RWPE2 (cell line): Measurements from ENCODE around the gene KRTAP4-12.
"Not testable (repeated sequence)": the region's sequence is repeated elsewhere in the genome, so short reads cannot be mapped to it uniquely, and the experiment has no call there.

Experiments used
- ATAC-seq: fragments of 200-7000 bp; cut with Tn5 transposase; 3 replicates; pipeline ENCODE4 v1.9.1; 2021; ENCODE audit warnings: low read depth
- DNase-seq: peaks from one replicate; pipeline ENCODE4 v3.0.0-alpha.2; 2020; ENCODE audit warnings: low spot score
- H3K27ac ChIP-seq: fragments of 450-650 bp; 2 replicates; pipeline ENCODE4 v1.5.1; 2017; ENCODE audit warnings: mild to moderate bottlenecking; ENCODE audit not compliant: poor library complexity, severe bottlenecking
- H3K27me3 ChIP-seq: fragments of 250-450 bp; sonication (Bioruptor Pico); 2 replicates; pipeline ENCODE4 v1.5.1; 2021; ENCODE audit warnings: mild to moderate bottlenecking, moderate library complexity; ENCODE audit not compliant: insufficient read depth, poor library complexity, severe bottlenecking
- H3K36me3 ChIP-seq: fragments of 250-450 bp; sonication (Bioruptor Pico); 2 replicates; pipeline ENCODE4 v1.5.1; 2020; ENCODE audit warnings: low read depth, mild to moderate bottlenecking, moderate library complexity
- H3K4me1 ChIP-seq: fragments of 250-450 bp; sonication (Bioruptor Pico); 2 replicates; pipeline ENCODE4 v1.5.1; 2021; ENCODE audit warnings: mild to moderate bottlenecking, moderate library complexity; ENCODE audit not compliant: insufficient read depth, poor library complexity, severe bottlenecking
- H3K4me3 ChIP-seq: fragments of 250-450 bp; sonication (Bioruptor Pico); 2 replicates; pipeline ENCODE4 v1.5.1; 2021; ENCODE audit warnings: mild to moderate bottlenecking, moderate library complexity; ENCODE audit not compliant: severe bottlenecking
- H3K9me3 ChIP-seq: fragments of 250-450 bp; sonication (Bioruptor Pico); 2 replicates; pipeline ENCODE4 v1.5.1; 2021; ENCODE audit warnings: mild to moderate bottlenecking, moderate library complexity; ENCODE audit not compliant: severe bottlenecking
- TF ChIP-seq, protein P1 (sequence below): fragments of 450-650 bp; IDR thresholded peaks from one replicate; pipeline ENCODE4 v1.5.1; 2017; ENCODE audit warnings: mild to moderate bottlenecking, moderate library complexity; ENCODE audit not compliant: poor library complexity, severe bottlenecking

The KRTAP4-12 gene

GRCh38 chr17:41098481-41098880 lies 25.5 kb downstream of the KRTAP4-12 start:
- DNase-seq (no peak), ATAC-seq (peak; percentile 81)
- H3K27ac ChIP-seq, result peak overlapping the region; percentile 89
- no peaks in the 10 kb centered on the region for H3K27me3 ChIP-seq
- no peaks in the 10 kb centered on the region for H3K36me3 ChIP-seq
- TF ChIP-seq, protein P1, sequence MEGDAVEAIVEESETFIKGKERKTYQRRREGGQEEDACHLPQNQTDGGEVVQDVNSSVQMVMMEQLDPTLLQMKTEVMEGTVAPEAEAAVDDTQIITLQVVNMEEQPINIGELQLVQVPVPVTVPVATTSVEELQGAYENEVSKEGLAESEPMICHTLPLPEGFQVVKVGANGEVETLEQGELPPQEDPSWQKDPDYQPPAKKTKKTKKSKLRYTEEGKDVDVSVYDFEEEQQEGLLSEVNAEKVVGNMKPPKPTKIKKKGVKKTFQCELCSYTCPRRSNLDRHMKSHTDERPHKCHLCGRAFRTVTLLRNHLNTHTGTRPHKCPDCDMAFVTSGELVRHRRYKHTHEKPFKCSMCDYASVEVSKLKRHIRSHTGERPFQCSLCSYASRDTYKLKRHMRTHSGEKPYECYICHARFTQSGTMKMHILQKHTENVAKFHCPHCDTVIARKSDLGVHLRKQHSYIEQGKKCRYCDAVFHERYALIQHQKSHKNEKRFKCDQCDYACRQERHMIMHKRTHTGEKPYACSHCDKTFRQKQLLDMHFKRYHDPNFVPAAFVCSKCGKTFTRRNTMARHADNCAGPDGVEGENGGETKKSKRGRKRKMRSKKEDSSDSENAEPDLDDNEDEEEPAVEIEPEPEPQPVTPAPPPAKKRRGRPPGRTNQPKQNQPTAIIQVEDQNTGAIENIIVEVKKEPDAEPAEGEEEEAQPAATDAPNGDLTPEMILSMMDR, result no peak
- H3K4me3 ChIP-seq, result no peak overlapping the region
- H3K4me1 ChIP-seq, result peaks cover 27% of the 10 kb centered on the region
- H3K9me3 ChIP-seq, result peaks cover 3% of the 10 kb centered on the region

DNA sequence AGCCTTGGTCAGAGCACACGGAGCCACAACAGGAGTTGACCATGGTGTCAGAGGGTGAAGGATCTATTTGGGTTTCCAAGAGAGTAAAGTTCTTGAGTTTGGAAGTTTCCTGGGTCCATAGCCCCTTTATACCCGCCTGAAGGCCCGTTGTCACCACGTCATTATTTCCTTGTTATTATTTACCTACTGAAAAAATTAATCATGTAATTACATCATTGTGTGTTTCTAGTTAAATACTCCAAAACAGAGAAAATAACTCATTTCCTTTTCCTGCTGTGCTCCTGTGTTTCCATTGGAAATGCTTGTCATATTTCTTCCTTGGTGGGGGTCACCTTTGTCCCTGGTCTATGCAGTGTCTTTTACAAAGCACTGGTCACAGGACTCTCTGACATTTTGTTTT lies 25.9 kb downstream of the KRTAP4-12 start, which contains the start of gene KRTAP4-8:
KRTAP4-8 (minus strand) TSS at position 101 of the 400 bp plus-strand sequence; CDS start at position 43, 58 bp downstream.
- no peak for ATAC-seq
- H3K36me3 ChIP-seq, result no peaks in the 10 kb centered on the region
- no peak for DNase-seq
- TF ChIP-seq, protein P1, result no peak
- peak within 1 kb of the TSS; percentile 89 for H3K27ac ChIP-seq
- H3K4me3 ChIP-seq, result no peak within 1 kb of the TSS
- H3K27me3 ChIP-seq, result no peaks in the 10 kb centered on the region
- H3K4me1 ChIP-seq, result peaks cover 27% of the 10 kb centered on the region
- H3K9me3 ChIP-seq, result peaks cover 3% of the 10 kb centered on the region

DNA sequence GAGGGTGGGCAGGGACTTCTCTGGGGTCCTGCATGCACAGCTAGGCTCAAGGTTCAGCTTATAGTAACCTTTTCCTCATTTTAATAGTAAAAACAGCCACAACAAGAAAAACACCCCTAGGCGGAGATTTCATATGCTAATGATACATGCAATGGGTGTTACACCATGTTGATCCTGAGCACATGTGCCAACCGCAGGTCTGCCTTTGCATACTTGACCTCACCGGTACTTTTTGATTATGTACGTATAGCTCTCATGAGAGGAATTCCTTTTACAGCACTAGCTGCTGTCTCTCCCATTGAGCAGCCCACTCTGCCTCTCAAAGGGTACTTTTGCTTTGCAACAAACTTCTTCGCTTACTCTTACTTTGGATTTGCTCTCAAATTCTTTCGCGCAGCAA lies 27.9 kb downstream of the KRTAP4-12 start:
- H3K4me3 ChIP-seq, result no peak overlapping the region
- peaks cover 3% of the 10 kb centered on the region for H3K9me3 ChIP-seq
- ATAC-seq (no peak), DNase-seq (no peak)
- TF ChIP-seq, protein P1, result no peak
- no peaks in the 10 kb centered on the region for H3K27me3 ChIP-seq
- peaks cover 26% of the 10 kb centered on the region for H3K4me1 ChIP-seq
- H3K36me3 ChIP-seq, result no peaks in the 10 kb centered on the region
- no peak overlapping the region for H3K27ac ChIP-seq

GRCh38 chr17:41088760-41089352 lies 35.1 kb downstream of the KRTAP4-12 start:
- not testable (repeated sequence) for H3K4me1 ChIP-seq, H3K4me3 ChIP-seq, H3K36me3 ChIP-seq, H3K9me3 ChIP-seq, DNase-seq, H3K27me3 ChIP-seq, H3K27ac ChIP-seq, ATAC-seq

- not testable (repeated sequence) for H3K27me3 ChIP-seq, ATAC-seq, H3K9me3 ChIP-seq, H3K4me3 ChIP-seq, H3K4me1 ChIP-seq, DNase-seq, H3K36me3 ChIP-seq
- peak within 1 kb of the TSS; percentile 71 for H3K27ac ChIP-seq
These were observed 39.7 kb downstream of the KRTAP4-12 start, which contains the start of gene KRTAP4-7 for GRCh38 chr17:41084100-41084856. Gene KRTAP4-7, plus strand, starts transcription at chr17:41084150. Its CDS starts 57 bp downstream, at chr17:41084207.

GRCh38 chr17:41083427-41083826 lies 40.6 kb downstream of the KRTAP4-12 start:
- H3K9me3 ChIP-seq, H3K4me1 ChIP-seq, H3K27me3 ChIP-seq, H3K4me3 ChIP-seq, H3K36me3 ChIP-seq, DNase-seq: not testable (repeated sequence)
- peak; percentile 95 for ATAC-seq
- peak overlapping the region; percentile 71 for H3K27ac ChIP-seq
